HG03342 (cell line): ENCODE data around the gene DUSP23.
A peak's percentile ranks its signal among the peaks of the same experiment; 100 is the strongest.

Experiments
- ATAC-seq: cut with Tn5 transposase; IDR thresholded peaks from one replicate; pipeline ENCODE4 v1.9.1; 2021; ENCODE audit warnings: mild to moderate bottlenecking, moderate library complexity; ENCODE audit not compliant: unreplicated experiment

The DUSP23 gene

DNA sequence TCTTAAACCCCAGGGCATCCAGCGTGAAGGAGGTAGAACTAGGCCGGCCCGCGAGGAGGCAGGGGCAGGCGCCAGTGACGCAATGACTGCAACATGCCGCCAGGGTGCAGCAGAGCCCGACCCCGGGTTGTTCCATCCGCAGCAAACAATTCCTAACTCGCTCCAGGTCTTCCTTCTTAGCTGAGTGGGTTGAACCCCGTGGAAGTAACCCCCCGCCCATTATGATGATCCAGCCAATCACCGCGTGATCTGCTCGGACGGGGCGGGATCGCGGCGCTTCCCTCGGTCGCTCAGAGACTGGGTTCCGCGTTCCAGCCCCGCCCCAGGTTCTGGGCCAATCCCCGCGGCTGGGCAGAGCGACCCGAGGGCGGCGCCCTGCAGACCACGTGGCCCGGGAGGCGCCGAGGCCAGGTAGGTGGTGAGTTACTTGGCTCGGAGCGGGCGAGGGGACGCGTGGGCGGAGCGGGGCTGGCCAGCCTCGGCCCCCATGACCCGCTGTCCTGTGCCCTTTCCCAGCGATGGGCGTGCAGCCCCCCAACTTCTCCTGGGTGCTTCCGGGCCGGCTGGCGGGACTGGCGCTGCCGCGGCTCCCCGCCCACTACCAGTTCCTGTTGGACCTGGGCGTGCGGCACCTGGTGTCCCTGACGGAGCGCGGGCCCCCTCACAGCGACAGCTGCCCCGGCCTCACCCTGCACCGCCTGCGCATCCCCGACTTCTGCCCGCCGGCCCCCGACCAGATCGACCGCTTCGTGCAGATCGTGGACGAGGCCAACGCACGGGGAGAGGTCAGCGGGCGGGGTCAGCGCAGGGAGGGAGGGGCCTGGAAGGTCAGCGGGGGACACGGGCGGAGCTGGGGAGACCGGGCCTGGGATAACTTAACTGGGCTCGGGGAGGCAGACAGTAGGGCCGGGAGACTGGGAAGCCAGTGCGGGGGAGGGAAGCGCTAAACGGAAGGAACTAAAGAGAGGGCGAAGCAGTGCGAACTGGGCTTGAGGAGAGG is at the start of gene DUSP23:
Gene DUSP23 (plus strand): TSS at position 380 of the 1,000 bp plus-strand sequence. CDS start 139 bp downstream, at position 519.
- peak; percentile 99 for ATAC-seq

DNA sequence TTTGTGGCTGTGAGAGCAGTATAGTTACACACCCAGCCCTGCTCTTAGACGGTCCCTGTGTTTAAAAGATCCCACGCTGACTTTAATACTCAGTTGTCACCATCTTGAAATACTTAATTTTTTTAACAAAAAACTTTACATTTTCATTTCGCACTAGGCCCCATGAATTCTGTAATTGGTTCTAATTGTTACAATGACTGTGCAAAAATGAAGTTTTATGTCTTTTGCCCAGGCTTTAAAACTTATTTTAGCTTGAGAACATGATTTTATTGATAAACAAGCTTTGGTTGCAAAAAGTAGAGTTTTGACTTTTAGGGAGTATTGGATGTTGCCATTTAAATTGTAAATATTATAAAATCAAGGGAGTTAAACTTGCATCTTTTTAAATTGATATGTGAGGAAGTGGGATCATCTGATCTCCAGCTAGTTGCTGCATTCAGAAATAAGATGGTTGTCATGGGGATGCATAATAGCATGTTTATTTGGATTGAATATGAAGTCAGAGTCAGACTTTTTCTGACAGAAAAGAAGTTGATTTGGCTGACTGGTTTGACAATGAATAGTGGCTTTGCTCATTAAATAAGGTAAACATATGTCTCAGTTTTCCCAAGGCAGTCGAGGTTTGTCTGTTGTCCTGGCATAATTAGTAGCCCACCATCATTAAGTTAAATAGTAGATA is 43.4 kb upstream of the DUSP23 start:
- no peak for ATAC-seq

DNA sequence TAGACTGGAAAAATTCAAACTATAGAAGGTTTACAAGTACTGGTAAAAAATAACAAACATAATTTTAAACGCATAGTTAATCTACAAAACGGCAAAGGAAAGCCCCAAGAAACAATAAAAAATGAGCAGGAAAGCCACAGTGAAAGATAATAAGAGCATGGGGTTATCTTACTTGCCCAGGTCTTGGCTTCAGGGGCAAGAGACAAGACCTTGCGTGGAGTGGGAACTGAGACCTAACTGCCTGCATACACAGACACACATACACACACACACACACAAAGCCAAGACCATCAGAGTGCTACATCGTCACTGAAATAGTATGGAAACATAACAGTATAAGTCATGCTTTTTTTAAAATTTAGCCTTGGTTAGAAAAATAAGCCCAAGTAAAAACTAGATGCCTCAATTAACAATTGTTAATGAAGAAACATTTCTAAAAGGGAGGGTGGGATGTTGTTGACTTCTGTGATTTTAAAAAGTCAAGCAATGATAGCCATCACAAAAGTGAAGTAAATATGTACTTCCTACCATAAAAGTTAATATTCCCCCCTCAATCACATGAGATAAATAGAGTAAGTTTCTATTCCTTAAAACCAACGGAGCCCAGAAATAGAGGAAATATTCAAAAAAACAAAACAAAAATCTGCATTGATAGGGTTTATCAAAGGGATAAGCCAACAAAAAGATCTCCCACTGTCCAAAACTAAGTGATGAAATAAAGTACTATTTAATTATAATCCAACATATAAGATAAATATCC is 36.9 kb upstream of the DUSP23 start:
- ATAC-seq = no peak

DNA sequence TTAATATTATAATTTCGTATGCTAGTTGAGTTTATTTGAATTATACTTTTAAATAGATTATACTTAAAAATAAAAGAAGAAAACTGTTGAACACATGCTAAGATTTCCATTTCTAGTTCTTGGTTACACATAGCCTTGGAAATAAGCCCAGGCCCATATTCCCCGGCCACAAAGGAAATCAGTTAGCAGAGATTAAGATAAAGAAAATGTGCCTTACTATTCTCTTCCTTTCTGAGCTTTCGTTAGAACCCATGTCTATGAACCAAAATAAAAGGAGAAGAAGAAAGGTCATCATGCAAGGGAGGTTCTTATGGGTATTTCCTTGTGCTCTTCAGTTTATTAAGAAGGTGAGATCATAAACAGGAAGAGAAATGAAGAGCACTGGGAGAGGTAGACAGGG is 34.1 kb upstream of the DUSP23 start:
- ATAC-seq = no peak

DNA sequence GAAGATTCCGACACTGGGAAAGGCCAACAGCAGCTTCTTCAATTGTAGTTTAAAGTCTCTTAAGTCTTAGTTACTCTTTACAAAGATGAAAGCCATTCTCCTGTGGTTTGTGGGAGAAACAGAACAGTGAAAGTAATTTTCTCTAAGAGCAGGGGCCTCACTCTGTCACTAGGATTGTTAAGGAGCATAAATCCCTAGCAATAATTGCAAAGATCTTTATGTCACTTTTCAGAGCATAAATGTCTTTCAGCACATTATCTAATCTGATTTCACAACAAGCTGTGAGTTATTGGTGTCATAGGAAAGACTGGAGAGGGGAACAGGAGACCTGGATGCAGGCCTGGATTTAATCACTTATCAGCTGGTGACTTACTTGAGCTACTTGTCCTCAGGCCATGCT is 32.4 kb upstream of the DUSP23 start:
- no peak for ATAC-seq

DNA sequence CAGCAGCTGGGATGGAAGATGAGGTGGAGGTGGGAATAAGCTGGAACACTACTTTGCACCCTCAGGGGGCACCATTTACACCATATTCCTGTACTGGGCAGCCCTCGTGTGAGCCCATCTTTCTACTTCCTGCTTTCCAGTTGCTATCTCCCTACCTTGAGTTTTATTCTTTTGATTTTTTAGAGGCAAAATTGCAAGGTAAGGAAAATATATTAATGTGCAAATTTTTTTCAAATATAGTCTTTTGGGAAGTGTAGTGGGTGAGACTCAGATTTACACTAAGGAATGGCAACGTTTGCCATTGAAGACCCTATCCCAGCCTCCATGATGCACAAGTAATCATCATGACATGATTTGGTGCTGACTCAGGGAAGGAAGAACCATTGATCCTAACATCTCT is 31.1 kb upstream of the DUSP23 start:
- no peak for ATAC-seq

DNA sequence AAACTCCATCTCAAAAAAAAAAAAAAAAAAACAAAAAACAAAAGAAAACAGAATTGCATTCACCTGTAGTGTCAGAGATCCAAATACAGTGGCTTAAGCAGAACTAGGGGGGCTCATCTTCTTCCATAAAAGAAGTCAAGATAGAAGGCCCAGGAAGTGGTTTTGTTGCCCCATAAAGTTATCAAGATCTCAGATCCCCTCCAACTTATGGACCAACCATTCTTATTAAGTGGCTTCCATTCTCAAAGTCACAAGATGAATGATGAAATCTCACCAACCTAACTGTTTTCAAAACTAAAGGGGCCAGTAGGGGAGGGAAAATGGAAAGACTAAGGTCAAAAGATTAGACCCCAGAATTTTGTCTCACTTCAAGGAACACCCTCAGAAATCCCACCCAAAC is 30.1 kb upstream of the DUSP23 start:
- ATAC-seq = no peak

DNA sequence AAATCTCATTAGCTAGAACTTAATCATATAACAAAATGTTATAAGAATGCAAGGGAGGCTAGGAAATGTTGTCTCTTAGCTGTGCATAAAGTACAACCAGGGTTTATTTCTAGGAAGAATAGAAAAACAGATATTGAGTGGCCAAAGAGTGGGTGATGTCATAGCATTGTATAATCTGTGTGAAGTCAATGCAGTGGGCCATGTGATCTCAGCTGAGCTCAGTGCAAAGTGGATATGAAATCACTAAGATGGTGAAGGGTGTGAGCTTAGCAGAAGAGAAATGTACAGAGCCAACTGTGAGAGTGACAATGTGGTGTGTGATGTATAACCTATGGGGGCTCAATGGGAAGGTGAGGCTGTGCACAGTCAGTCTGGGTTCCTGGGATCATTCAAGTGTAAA is 29.7 kb upstream of the DUSP23 start:
- ATAC-seq = no peak

DNA sequence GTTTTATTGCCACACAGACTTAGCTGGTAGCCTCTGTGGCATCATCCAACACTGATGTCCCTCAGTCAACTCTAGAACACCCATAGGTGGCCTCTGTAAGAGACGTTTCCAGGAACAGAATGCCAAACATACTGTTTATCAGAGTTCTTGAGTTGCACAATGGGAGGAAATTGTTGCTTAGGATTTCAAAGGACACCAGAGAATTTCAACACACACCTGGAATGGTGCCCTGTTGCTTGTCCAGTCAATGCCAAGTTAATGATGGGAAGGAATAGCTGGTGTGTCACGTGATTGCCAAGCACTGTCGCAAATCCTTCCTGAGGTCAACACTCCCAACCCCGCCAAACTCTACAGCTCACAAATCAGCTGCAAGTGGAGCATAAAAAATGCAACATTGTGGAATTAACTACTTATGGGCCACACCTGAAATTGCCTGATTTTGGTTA is 28.6 kb upstream of the DUSP23 start:
- no peak for ATAC-seq

DNA sequence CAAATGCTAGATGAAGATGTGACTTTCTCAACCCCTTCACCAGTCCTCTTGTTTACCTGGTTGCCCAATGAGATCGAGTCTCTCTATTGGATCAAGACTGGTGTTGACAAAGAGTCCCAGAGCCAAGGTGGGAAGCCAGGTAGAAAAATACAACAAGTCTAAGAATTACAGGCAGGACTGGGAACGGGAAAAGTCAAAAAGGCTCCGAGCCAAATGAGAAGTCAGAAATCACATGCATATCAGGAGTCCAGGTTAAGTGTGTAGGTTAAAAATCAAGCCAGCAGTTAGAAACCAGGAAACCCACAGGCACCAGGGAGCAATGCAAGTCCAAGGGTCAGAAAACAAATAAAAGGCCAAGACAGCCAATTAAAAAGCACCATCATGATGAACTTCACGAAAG is 27.4 kb upstream of the DUSP23 start:
- ATAC-seq = no peak

DNA sequence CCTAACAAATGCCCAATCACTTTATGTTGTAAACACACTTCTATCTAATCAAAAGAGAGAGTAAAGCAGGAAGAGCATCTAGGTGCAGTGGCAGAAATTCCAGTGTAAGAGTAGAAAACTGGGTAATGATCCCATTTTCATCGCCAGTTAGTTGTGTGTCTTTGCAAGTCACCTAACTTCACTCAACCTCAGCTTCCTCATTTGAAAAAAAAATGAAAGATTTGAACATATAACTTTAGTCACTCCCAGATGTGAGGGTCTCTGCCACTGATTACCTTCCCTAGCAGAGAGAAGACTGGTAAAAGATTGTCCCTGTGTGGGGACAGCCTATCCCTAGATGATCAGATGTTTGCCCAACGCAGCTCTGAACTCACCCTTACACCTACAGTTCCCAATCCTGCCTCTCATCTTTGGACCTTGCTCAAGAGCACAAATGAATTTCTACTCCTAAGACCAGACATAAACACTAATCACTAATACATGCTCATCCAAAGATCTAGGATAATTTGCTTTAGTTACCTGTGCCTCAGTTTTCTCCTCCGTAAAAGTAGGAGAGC is 25.2 kb upstream of the DUSP23 start:
- ATAC-seq = no peak

DNA sequence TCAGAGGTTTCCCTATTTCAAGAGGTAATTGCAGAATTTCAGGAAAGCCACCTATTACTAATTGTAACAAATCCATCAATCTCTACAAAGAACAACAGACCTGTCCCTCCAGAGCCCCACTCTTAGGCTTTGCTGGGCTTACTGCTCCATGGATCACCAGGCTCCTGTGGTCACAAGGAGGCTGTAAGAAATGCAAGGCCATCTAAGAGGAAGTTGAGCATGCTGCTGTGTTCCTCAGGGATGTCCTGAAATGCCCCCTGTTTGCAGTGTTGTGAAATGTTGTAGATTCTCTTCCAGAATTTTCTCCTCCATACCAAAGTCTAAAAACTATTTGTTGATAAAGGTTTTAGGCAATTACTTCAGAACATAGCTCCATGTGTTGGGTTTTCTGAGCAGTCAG is 24.4 kb upstream of the DUSP23 start:
- no peak for ATAC-seq

DNA sequence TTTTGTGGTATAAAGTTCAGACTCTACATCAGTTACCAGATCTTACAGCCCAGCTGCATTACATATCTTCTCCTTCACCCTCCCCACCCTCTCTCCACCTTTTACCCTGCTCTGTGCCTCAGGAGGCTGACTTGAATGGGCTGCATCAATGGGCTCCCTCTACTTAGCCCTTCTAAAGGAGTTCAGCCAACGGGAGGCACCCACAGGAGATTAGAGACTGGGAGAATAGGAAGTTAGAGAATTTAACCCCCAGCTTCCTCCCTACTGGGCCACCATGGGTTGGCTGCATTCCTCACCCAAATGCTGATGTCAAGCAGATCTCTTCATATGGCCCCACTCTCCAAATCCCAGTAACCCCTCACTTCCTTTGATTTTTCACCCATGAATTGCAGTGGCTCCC is 17.1 kb upstream of the DUSP23 start:
- no peak for ATAC-seq

DNA sequence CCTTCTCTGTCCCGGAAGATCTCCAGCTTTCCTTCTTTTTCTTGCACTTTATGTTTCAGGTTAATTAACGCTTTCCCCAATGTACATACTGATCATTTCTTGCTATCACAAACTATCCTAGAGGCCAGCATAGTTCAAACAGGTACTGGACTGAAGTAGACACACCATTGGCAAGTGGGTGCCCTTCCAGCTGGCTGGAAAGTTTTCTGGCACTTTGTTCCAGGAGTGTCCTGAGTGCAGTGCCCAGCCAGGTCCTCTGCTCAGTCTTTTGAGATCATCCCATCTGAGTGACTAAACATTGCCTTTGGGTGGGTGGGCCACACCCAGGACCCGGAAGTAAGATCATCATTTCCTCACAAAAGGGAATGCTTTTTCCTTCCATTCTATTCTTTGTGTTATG is 15.0 kb upstream of the DUSP23 start:
- no peak for ATAC-seq

DNA sequence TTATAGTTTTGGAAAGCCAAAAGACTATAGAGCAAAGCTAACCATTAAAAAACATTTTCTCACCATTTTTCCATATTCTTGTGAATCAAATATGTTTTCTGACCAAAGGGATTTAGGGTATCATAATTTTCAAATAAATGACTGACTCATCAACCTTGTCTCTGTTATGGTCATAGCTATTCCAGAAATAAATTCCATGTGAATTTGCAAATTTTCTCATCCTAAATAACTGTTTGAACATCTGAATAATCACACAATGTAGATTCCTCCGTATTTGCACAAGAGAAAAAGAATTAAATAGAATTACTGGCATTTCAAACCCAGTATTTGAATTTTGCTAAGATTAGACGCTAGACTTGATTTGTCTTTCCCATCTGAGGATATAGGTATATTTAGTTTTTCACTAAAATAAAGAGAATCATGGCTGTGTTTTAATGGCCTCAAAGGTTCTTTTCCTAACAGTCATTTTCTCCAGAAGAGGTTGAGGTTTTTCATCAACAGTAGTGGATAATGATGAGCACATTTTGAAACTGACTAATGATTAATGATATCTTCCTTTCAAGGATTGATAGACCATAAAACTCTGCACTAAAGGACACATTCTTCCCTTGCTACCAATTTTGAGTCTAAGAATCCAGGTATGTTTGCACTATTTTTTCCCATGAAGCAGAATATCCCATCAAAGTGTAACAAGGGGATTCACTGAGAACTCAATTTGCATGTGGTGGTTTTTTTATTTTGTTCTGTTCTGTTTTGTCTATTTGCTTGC is 9.5 kb upstream of the DUSP23 start:
- no peak for ATAC-seq

DNA sequence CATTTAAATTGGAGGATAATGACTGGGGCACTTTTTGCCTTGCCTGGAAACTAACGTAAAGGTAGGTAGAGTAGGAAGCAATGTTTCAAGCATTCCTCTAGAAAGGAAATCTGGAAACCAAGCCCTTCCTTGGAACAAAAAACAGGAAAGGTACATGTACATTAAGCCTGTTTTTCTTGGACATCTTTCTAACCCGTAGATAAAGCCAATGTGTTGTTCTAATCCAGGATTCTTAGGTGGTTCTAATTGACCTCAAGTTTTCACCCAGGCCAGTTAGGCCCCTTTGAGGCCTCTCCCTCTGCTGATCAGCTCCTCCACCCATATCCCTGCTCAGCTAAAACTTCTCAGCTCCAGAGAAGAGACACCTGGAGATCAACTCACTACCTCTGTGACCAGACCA is 6.3 kb upstream of the DUSP23 start:
- no peak for ATAC-seq

DNA sequence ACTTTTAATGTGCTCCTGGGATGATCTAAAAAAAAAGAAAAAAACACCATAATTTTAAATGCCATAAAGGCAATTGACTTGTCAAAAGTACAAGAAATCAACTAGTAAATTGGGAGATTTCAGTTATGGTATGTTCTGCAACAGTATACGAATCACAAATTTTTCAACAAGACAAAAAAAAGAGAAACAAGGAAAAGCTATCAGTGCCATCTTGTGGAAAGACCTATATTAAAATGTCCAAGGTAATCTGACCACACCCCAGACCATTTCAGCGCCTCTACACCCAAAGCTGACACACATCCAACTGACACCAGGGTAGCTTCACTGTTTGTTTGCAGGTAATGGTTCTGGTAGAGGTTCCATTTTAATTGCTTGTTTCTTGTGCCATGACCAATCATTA is 5.0 kb upstream of the DUSP23 start:
- no peak for ATAC-seq

DNA sequence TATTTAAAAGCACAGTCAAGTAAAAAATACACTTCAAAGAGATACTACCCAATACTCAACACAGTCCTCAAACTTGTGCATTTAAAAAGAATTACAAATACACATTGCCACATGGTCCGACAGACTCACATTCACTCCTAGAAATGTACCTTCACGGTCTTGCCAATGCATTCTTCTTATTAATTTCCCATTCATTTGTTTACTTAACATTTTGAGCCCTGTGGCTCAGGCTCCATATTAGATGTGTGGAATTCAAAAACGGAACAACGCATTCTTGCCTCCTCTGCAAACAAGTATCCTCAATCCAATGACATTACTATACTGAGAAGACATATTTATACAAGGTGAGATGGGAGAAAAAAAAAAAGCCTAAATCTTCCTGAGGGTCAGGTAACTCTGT is 2.5 kb upstream of the DUSP23 start:
- no peak for ATAC-seq

DNA sequence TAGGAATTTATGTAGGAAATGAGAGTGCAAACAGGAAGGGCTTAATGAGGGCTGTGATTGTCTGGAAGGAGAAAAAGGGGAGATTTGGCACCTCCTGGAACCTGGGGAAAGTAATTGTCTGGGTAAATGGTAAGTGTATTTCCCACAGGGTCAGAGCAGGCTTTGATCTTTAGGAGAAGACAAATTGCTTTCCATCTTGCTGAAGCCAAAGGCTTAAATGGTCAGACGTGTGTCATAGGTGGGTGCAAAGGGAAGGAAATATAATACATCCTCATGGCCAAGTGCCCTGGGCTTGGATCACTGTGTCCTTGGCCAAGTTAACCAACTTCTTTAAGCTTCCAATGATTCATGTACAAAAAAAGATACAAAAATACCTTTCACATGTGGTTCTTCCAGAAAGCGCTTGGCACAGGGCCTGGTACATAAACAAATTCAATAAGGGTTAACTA is 1.3 kb upstream of the DUSP23 start:
- ATAC-seq = no peak

DNA sequence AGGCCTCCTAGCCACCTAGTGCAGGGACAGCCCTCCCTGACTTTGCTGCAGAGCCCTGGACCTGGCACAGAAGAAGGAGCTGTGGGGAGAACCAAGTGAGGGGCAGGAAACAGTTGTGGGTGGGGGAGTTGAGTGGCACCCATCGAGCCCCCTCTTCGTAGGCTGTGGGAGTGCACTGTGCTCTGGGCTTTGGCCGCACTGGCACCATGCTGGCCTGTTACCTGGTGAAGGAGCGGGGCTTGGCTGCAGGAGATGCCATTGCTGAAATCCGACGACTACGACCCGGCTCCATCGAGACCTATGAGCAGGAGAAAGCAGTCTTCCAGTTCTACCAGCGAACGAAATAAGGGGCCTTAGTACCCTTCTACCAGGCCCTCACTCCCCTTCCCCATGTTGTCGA is 1.2 kb downstream of the DUSP23 start:
- ATAC-seq = no peak
